Mucosa of descending colon (tissue), 3 donors: ENCODE data around the gene SUN3. TPM values are rescaled to one million over a fixed set of nuclear protein-coding genes. Genes with fewer than 3 reads are reported as not detected.

Experiments used
- ATAC-seq: fragments of 200-7000 bp; cut with Tn5 transposase; one replicate; pipeline ENCODE4 v1.9.1; 2020; ENCODE audit warnings: mild to moderate bottlenecking, moderate library complexity
- DNase-seq, 3 donors: peaks; one replicate each; pipeline ENCODE4 v3.0.0-alpha.2; 2020
- H3K36me3 ChIP-seq: fragments of 200-600 bp; one replicate; pipeline ENCODE4 v1.8.0; 2021; ENCODE audit warnings: low read depth, mild to moderate bottlenecking
- H3K4me1 ChIP-seq: fragments of 200-600 bp; one replicate; pipeline ENCODE4 v1.8.0; 2021; ENCODE audit warnings: low read depth, mild to moderate bottlenecking
- H3K4me3 ChIP-seq: fragments of 200-600 bp; one replicate; pipeline ENCODE4 v1.8.0; 2021; ENCODE audit warnings: mild to moderate bottlenecking
- H3K9me3 ChIP-seq: fragments of 200-600 bp; one replicate; pipeline ENCODE4 v1.8.0; 2021; ENCODE audit warnings: mild to moderate bottlenecking
- intact Hi-C, 2 donors: fragments of 100-400 bp; cut with DNase I in 1 of 2; cut with micrococcal nuclease in 1 of 2; formaldehyde crosslinking; loops; one replicate each; pipeline versions ENCODE4 v1.11.0 to v1.11.1; 2022; cut with DNase I, micrococcal nuclease
- total RNA-seq, 3 donors: library from RNA; stranded (reverse); fragmentation: NEBNext Ultra II Directional in 2 of 3; extraction: Animal tissue kit (Norgen Biotek cat#: 25700) in 2 of 3; gene quantifications; one replicate each; pipeline versions ENCODE4 v1.2.1 to v1.2.4, GENCODE V29; 2021 to 2023
- TF ChIP-seq, protein P1 (sequence below): fragments of 200-600 bp; IDR thresholded peaks from one replicate; pipeline ENCODE4 v1.8.0; 2022; ENCODE audit warnings: antibody characterized with exemption, mild to moderate bottlenecking
- donor health status: DM: no; HTN: no; CAD: no; lungs with moderate emphysema.
- donor health status: DM: no; HTN: no; CAD: no.
- donor health status: DM: no; HTN: yes; CAD: no.

The SUN3 gene
- total RNA-seq, 3 donors from 2014 or later: 0.31 TPM; not detected in 2

DNA sequence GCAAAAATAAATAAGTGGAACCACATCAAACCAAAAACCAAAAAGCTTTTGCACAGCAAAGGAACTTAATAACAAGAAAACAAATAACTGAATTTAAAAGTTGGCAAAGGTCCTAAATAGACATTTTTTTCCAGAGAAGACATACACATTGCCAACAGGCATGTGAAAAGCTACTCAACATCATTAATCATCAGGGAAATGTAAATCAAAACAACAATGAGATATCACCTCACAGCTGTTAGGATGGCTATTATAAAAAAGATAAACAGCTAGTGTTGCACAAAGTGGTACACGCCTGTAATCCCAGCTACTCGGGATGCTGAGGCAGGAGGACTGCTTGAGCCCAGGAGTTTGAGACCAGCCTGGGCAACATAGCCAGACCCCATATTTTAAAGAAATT is 2.2 kb upstream of the SUN3 start:
- H3K4me1 ChIP-seq: peaks cover 7% of the 10 kb centered on the region
- H3K36me3 ChIP-seq: no peaks in the 10 kb centered on the region
- DNase-seq: no peak
- intact Hi-C loops: no loop called here
- no peak overlapping the region for H3K4me3 ChIP-seq
- H3K9me3 ChIP-seq: no peaks in the 10 kb centered on the region
- TF ChIP-seq, protein P1, sequence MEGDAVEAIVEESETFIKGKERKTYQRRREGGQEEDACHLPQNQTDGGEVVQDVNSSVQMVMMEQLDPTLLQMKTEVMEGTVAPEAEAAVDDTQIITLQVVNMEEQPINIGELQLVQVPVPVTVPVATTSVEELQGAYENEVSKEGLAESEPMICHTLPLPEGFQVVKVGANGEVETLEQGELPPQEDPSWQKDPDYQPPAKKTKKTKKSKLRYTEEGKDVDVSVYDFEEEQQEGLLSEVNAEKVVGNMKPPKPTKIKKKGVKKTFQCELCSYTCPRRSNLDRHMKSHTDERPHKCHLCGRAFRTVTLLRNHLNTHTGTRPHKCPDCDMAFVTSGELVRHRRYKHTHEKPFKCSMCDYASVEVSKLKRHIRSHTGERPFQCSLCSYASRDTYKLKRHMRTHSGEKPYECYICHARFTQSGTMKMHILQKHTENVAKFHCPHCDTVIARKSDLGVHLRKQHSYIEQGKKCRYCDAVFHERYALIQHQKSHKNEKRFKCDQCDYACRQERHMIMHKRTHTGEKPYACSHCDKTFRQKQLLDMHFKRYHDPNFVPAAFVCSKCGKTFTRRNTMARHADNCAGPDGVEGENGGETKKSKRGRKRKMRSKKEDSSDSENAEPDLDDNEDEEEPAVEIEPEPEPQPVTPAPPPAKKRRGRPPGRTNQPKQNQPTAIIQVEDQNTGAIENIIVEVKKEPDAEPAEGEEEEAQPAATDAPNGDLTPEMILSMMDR: no peak
- ATAC-seq: no peak

DNA sequence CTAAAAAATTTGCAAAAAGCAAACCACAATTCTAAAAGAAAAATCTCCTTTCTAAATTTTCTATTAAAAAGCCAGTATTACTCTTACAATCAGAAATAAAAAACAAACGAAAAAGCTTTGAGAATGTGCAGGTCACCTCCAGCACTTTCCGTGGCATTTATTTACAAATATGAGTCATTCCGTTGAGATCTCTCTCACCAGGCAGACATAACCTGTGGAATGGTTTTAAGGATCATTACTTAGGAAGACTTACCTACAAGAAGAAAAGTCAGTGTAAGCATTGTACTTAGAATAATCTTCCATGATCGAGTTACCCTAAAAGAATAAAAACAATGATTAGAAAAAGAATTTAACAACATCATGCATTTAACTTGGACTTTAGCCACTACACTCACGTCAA is 3.3 kb downstream of the SUN3 start:
- no peaks in the 10 kb centered on the region for H3K9me3 ChIP-seq
- TF ChIP-seq, protein P1: no peak
- DNase-seq: no peak
- no peaks in the 10 kb centered on the region for H3K4me1 ChIP-seq
- intact Hi-C loops: no loop called here
- no peaks in the 10 kb centered on the region for H3K36me3 ChIP-seq
- ATAC-seq: no peak
- no peak overlapping the region for H3K4me3 ChIP-seq

DNA sequence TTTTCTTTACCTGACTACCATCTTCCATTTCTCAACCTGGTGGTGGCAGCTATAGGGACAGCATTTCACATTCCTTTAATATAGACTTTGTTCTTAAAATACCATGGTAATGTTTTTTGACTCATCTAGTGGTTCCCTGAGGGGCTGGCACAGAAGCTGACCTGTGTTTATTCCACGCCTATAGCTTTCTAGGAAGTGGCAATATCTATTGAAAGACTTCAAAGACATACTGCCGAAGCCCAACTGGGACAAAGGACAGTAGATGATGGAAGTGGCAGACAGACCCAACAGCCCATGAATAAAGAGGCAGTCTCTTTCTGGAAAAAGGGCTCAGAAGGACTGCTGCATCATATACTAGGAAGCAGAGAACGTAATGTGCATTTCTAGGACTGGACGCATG is 11.2 kb downstream of the SUN3 start:
- H3K36me3 ChIP-seq: no peaks in the 10 kb centered on the region
- DNase-seq (no peak), ATAC-seq (no peak)
- intact Hi-C loops: no loop called here
- TF ChIP-seq, protein P1: no peak
- no peaks in the 10 kb centered on the region for H3K4me1 ChIP-seq
- no peaks in the 10 kb centered on the region for H3K9me3 ChIP-seq
- no peak overlapping the region for H3K4me3 ChIP-seq

DNA sequence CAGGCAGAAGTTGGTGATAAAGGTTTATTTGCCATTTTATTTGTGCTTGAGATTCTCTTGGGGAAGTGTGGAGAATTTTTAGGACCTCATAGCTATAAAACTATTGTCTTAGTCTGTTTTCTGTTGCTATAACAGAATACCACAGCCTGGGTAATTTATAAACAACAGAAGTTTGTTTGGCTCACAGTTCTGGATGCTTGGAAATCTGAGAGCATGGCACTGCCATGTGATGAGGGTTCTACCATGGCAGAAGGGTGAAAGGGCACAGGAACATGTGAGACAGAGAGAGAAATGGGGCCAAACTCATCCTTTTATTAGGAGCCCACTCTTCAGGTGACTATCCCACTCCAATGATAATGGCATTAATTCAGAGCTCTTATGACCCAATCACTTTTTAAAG is 12.3 kb downstream of the SUN3 start:
- Histone ChIP-seq H3K4me3 (no peak overlapping the region), H3K4me1 (no peaks in the 10 kb centered on the region), H3K9me3 (no peaks in the 10 kb centered on the region), H3K36me3 (no peaks in the 10 kb centered on the region)
- no peak for DNase-seq
- intact Hi-C loops: no loop called here
- ATAC-seq: no peak
- TF ChIP-seq, protein P1: no peak

DNA sequence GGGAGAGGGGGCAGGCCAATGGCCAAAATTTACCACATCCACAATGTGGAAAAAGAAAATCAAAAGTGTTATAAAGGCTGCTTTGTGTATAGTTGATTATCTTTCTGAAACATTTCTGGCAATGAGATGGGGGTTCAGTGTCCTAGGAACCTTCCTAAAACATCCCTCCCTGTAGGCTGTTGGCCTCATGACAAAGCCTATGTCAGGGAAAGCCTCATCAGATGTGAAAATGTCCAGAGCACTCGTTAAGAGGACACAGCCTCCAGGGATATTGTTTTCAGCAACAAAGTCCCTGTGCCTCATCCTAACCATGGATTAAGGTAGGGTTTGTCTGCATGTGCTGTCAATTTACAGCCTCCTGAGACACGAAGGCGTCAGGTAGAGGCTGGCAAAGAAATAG is 17.0 kb downstream of the SUN3 start:
- Histone ChIP-seq H3K4me1 (no peaks in the 10 kb centered on the region), H3K4me3 (no peak overlapping the region), H3K36me3 (no peaks in the 10 kb centered on the region), H3K9me3 (no peaks in the 10 kb centered on the region)
- intact Hi-C loops: no loop called here
- DNase-seq (no peak), ATAC-seq (no peak)
- TF ChIP-seq, protein P1: no peak

DNA sequence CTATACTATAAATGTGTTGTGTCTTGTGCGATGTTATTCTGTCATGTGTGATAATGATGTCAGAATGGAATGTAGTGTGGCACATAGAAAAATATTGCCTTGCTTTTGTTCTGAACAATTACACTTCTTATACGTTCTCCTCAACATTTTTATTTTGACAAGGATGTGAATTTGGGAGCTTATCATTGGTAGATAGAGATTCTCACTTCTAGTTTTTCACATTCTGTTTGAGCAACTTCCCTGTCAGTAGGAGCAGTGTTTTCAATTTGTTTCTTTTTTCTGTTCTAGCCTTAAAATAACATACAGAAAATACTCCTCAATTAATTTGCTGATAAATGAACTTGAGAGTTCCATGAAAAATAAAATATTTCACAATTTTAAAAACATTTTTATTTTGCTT is 17.6 kb downstream of the SUN3 start:
- H3K9me3 ChIP-seq: no peaks in the 10 kb centered on the region
- no peak overlapping the region for H3K4me3 ChIP-seq
- H3K4me1 ChIP-seq: no peaks in the 10 kb centered on the region
- intact Hi-C loops: no loop called here
- H3K36me3 ChIP-seq: no peaks in the 10 kb centered on the region
- TF ChIP-seq, protein P1: no peak
- ATAC-seq (no peak), DNase-seq (no peak)
